A172 (cell line): ENCODE measurements around the gene PPP1R12C. TPM values are rescaled to one million over a fixed set of nuclear protein-coding genes. Genes with fewer than 3 reads are reported as not detected.
"Not testable (repeated sequence)": the region's sequence is repeated elsewhere in the genome, so short reads cannot be mapped to it uniquely, and the experiment has no call there.

Experiments used
- DNase-seq: peaks from one replicate; pipeline ENCODE4 v3.0.0-alpha.2; 2015; ENCODE audit warnings: low spot score
- total RNA-seq: library from RNA; depleted of rRNA; stranded (reverse); fragments of >200 nt; shearing (Covaris generic); gene quantifications from 2 replicates; pipeline ENCODE4 v1.2.3, GENCODE V29; 2014

The PPP1R12C gene
- total RNA-seq, 1 experiment from 2014 or later, result 85.7 TPM

GRCh38 chr19:55112246-55112776 is 5.1 kb downstream of the PPP1R12C start:
- no peak for DNase-seq

GRCh38 chr19:55111238-55111831 is 6.1 kb downstream of the PPP1R12C start:
- no peak for DNase-seq

- DNase-seq, result no peak
These were observed 7.7 kb downstream of the PPP1R12C start for GRCh38 chr19:55109527-55110291.

- not testable (repeated sequence) for DNase-seq
These were observed 10.2 kb downstream of the PPP1R12C start for GRCh38 chr19:55107252-55107651.

GRCh38 chr19:55106591-55106990 is 10.8 kb downstream of the PPP1R12C start:
- no peak for DNase-seq

- no peak for DNase-seq
These were observed 12.2 kb downstream of the PPP1R12C start for GRCh38 chr19:55105237-55105636.

GRCh38 chr19:55103190-55103589 is 14.2 kb downstream of the PPP1R12C start:
- no peak for DNase-seq

GRCh38 chr19:55101261-55101660 is 16.2 kb downstream of the PPP1R12C start:
- no peak for DNase-seq

- DNase-seq, result no peak
These were observed 17.6 kb downstream of the PPP1R12C start for GRCh38 chr19:55099557-55100506.

GRCh38 chr19:55098716-55099556 is 18.5 kb downstream of the PPP1R12C start:
- no peak for DNase-seq

GRCh38 chr19:55097864-55098715 is 19.3 kb downstream of the PPP1R12C start:
- no peak for DNase-seq

- no peak for DNase-seq
These were observed 21.3 kb downstream of the PPP1R12C start for GRCh38 chr19:55096061-55096701.

GRCh38 chr19:55095260-55096060 is 22.0 kb downstream of the PPP1R12C start:
- no peak for DNase-seq

GRCh38 chr19:55094456-55095259 is 22.8 kb downstream of the PPP1R12C start:
- DNase-seq, result no peak

- DNase-seq, result no peak
These were observed 24.8 kb downstream of the PPP1R12C start for GRCh38 chr19:55092423-55093318.

GRCh38 chr19:55091955-55092354 is 25.5 kb downstream of the PPP1R12C start:
- no peak for DNase-seq
